B cell (primary cell): ENCODE results near the gene UTRN. TPM values are rescaled to one million over a fixed set of nuclear protein-coding genes. Genes with fewer than 3 reads are reported as not detected.
A peak's percentile ranks its signal among the peaks of the same experiment; 100 is the strongest.

Experiments used
- ATAC-seq: fragments of 200-7000 bp; cut with Tn5 transposase; one replicate; pipeline ENCODE4 v1.10.0; 2021; ENCODE audit warnings: low read depth, mild to moderate bottlenecking, moderate number of reproducible peaks, moderate library complexity
- CTCF ChIA-PET: fragments of 350-600 bp; sonication (Branson Sonifier 250); formaldehyde crosslinking; loops from one replicate; lab custom pipeline; 2021; ENCODE audit warnings: antibody characterized with exemption, inconsistent platforms; lab: Charles Lee
- POLR2A ChIA-PET: fragments of 350-600 bp; sonication (Branson Sonifier 250); formaldehyde crosslinking; loops from one replicate; lab custom pipeline; 2021; ENCODE audit warnings: antibody characterized with exemption; lab: Charles Lee
- DNase-seq: peaks from one replicate; pipeline ENCODE4 v3.0.0; 2013
- H2AFZ ChIP-seq: 2 replicates; pipeline ENCODE4 v1.6.1; 2012; ENCODE audit warnings: mild to moderate bottlenecking, low read depth, low read length; ENCODE audit not compliant: insufficient read depth, poor library complexity, severe bottlenecking
- H3K27ac ChIP-seq, 2 donors: 1 replicate in 1 of 2; 2 replicates in 1 of 2; pipeline ENCODE4 v1.5.1; 2012 to 2013; ENCODE audit warnings: low read length in 2 of 2, mild to moderate bottlenecking in 2 of 2, moderate library complexity in 1 of 2
- H3K27me3 ChIP-seq, 4 experiments: fragments of 200-600 bp in 1 of 4; sonication (generic) in 1 of 4; replicated peaks in 1 of 4; 1 replicate in 2 of 4; 2 replicates in 2 of 4; pipeline versions ENCODE4 v1.6.1 to v1.7.0; 2013 to 2016; ENCODE audit warnings: low read length in 3 of 4, mild to moderate bottlenecking in 2 of 4, mixed read lengths in 1 of 4, moderate library complexity in 1 of 4; ENCODE audit not compliant: insufficient read depth in 4 of 4, control insufficient read depth in 3 of 4; ENCODE audit errors: control extremely low read depth in 1 of 4
- H3K36me3 ChIP-seq, 2 experiments: replicated peaks in 1 of 2; 1 replicate in 1 of 2; 2 replicates in 1 of 2; pipeline versions ENCODE4 v1.6.1 to v1.7.1; 2013; ENCODE audit warnings: low read length in 1 of 2; ENCODE audit not compliant: insufficient read depth in 2 of 2, control insufficient read depth in 1 of 2; ENCODE audit errors: control extremely low read depth in 1 of 2, extremely low read depth in 1 of 2
- H3K4me1 ChIP-seq, 2 donors: fragments of 200-600 bp in 1 of 2; sonication (generic) in 1 of 2; 1 replicate in 1 of 2; 2 replicates in 1 of 2; pipeline versions ENCODE4 v1.5.1 to v1.6.1; 2013 to 2017; ENCODE audit warnings: low read length in 2 of 2; ENCODE audit not compliant: control insufficient read depth in 2 of 2, insufficient read depth in 2 of 2
- H3K4me2 ChIP-seq: replicated peaks from 2 replicates; pipeline ENCODE3; 2012; ENCODE audit warnings: mild to moderate bottlenecking, low read depth, low read length; ENCODE audit not compliant: poor library complexity, severe bottlenecking
- H3K4me3 ChIP-seq, 5 experiments: fragments of 200-600 bp in 1 of 5; sonication (generic) in 1 of 5; 1 replicate in 3 of 5; 2 replicates in 2 of 5; pipeline versions ENCODE4 v1.5.1 to v1.7.0; 2011 to 2016; ENCODE audit warnings: low read length in 4 of 5, mild to moderate bottlenecking in 4 of 5, low read depth in 2 of 5, control low read depth in 1 of 5, moderate library complexity in 1 of 5; ENCODE audit not compliant: insufficient read depth in 1 of 5; ENCODE audit errors: control extremely low read depth in 1 of 5, extremely low read depth in 1 of 5
- H3K79me2 ChIP-seq: fragments of 200-600 bp; sonication (generic); one replicate; pipeline ENCODE4 v1.6.0; 2016; ENCODE audit warnings: low read length; ENCODE audit not compliant: control insufficient read depth, insufficient read depth
- H3K9ac ChIP-seq: fragments of 200-600 bp; sonication (generic); 2 replicates; pipeline ENCODE4 v1.6.1; 2017; ENCODE audit warnings: mild to moderate bottlenecking, low read length, moderate library complexity
- H3K9me3 ChIP-seq, 3 donors: one replicate each; pipeline versions ENCODE4 v1.6.1 to v1.7.1; 2013; ENCODE audit warnings: low read length in 2 of 3; ENCODE audit not compliant: control insufficient read depth in 2 of 3, insufficient read depth in 1 of 3; ENCODE audit errors: control extremely low read depth in 1 of 3
- H4K20me1 ChIP-seq: 2 replicates; pipeline ENCODE4 v1.6.0; 2012; ENCODE audit warnings: mild to moderate bottlenecking, low read length; ENCODE audit not compliant: insufficient read depth, control insufficient read depth, poor library complexity, severe bottlenecking
- H3K27ac Mint-ChIP-seq: one replicate; pipeline ENCODE4 v1.8.0; 2021; ENCODE audit warnings: mixed read lengths
- H3K27me3 Mint-ChIP-seq: one replicate; pipeline ENCODE4 v1.8.0; 2021; ENCODE audit warnings: mixed read lengths
- H3K4me1 Mint-ChIP-seq: one replicate; pipeline ENCODE4 v1.8.0; 2021; ENCODE audit warnings: mixed read lengths
- H3K4me3 Mint-ChIP-seq: one replicate; pipeline ENCODE4 v1.8.0; 2021; ENCODE audit warnings: mixed read lengths
- H3K9me3 Mint-ChIP-seq: one replicate; pipeline ENCODE4 v1.8.0; 2022; ENCODE audit warnings: mixed read lengths; ENCODE audit not compliant: insufficient read depth
- CTCF ChIP-seq: fragments of 200-600 bp; IDR thresholded peaks from one replicate; pipeline ENCODE4 v1.8.0; 2022; ENCODE audit warnings: antibody characterized with exemption, mild to moderate bottlenecking
- EZH2 ChIP-seq: IDR thresholded peaks from 2 replicates; pipeline ENCODE4 v1.6.1; 2012; ENCODE audit warnings: borderline replicate concordance, low read depth, mild to moderate bottlenecking, moderate library complexity, low read length; ENCODE audit not compliant: insufficient read depth, poor library complexity, severe bottlenecking
- WGBS: methylation state at CpG from one replicate; pipeline ENCODE4 v1.1.5; 2013; ENCODE audit warnings: missing lambda C conversion rate; ENCODE audit not compliant: insufficient coverage; 5-methylcytosine and 5-hydroxymethylcytosine counted together
- intact Hi-C: fragments of 100-400 bp; cut with micrococcal nuclease; formaldehyde crosslinking; loops from one replicate; pipeline ENCODE4 v1.10.0; 2022
- polyA plus RNA-seq: library from polyadenylated mRNA; depleted of rRNA; stranded (reverse); fragments of >200 nt; gene quantifications from 2 replicates; pipeline ENCODE4 v1.2.3, GENCODE V29; 2012
- total RNA-seq, 2 donors: library from RNA; stranded (reverse); fragments of 120-200 nt in 1 of 2; gene quantifications; 1 replicate in 1 of 2; 2 replicates in 1 of 2; pipeline versions ENCODE4 v1.2.3 to v1.2.4, GENCODE V29; 2013 to 2022

Gene UTRN
- total and polyA plus RNA-seq, 2 donors (not counting 1 experiment from before 2014, with no cell fraction given), result 40.0 to 224 TPM

DNA sequence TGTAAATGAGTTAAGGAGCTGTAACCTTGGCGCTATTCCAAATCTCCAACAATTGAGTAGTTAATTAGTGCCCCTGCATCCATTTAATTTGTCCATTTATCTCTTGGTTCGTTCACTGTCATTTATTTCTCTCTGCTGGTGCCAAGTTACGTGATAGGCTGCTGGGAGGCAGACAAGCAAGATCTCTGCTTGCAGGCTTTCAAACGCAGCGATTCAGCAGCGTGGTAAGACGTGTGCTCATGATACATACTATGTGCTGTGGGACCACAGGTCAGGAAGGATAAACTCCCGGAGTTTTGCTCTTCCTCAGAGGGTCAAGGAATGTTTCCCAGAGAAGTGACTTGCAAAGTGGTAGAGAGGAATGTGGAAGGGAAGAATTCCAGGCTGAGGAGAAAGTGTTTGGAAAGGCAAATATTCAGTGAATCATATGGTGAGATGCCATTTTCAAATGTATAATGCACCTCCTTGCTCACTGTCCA, 46.4 kb downstream of the UTRN start:
- no peaks in the 10 kb centered on the region for H3K27me3 Mint-ChIP-seq
- no peak for TF ChIP-seq CTCF
- no peak for TF ChIP-seq EZH2
- H3K9ac ChIP-seq, result no peak overlapping the region
- intact Hi-C loops, result no loop called here
- no peak overlapping the region for H3K4me3 ChIP-seq
- no peak for DNase-seq
- ATAC-seq, result no peak
- no peaks in the 10 kb centered on the region for H3K9me3 Mint-ChIP-seq
- H3K4me1 Mint-ChIP-seq, result peaks cover 52% of the 10 kb centered on the region
- 91% methylated on average over 7 of the region's 8 CpGs for WGBS
- H4K20me1 ChIP-seq, result no peaks in the 10 kb centered on the region
- H3K4me3 Mint-ChIP-seq, result no peak overlapping the region
- POLR2A ChIA-PET, result no interaction called here
- CTCF ChIA-PET, result no interaction called here
- H3K4me1 ChIP-seq, result peaks cover 31 to 36% of the 10 kb centered on the region in 2 donors
- no peak overlapping the region for H3K4me2 ChIP-seq
- H2AFZ ChIP-seq, result no peak overlapping the region
- H3K79me2 ChIP-seq, result no peaks in the 10 kb centered on the region
- no peaks in the 10 kb centered on the region for H3K9me3 ChIP-seq
- no peaks in the 10 kb centered on the region for H3K27me3 ChIP-seq
- no peaks in the 10 kb centered on the region for H3K36me3 ChIP-seq
- no peak overlapping the region for H3K27ac Mint-ChIP-seq
- H3K27ac ChIP-seq, result no peak overlapping the region

DNA sequence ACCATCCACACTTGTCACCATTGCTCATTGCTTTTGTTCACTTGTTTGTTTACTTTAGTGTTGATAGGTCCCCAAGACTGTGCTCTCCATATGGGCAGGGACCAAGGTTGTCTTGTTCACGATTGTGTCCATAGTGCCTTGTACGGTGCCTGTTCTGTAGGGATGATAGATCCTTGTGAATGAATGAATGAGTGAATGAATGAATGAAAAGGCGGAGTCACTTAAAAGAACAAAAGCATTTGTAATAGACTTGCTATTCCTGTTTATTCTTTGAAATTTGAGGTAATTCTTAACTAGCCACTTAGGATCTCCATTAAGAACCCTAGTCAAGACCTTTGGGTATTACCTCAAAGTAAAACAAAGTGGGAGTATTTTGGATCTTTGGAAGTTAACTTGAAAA, 47.0 kb downstream of the UTRN start:
- POLR2A ChIA-PET, result no interaction called here
- Histone ChIP-seq H3K9me3 (no peaks in the 10 kb centered on the region), H4K20me1 (no peaks in the 10 kb centered on the region), H3K4me3 (no peak overlapping the region), H3K27ac (no peak overlapping the region), H3K4me2 (no peak overlapping the region), H2AFZ (no peak overlapping the region), H3K4me1 (peaks cover 37 to 43% of the 10 kb centered on the region in 2 donors), H3K36me3 (no peaks in the 10 kb centered on the region), H3K9ac (no peak overlapping the region), H3K27me3 (no peaks in the 10 kb centered on the region), H3K79me2 (peaks cover 6% of the 10 kb centered on the region)
- WGBS, result no CpG with 5 or more reads among the region's 3 CpGs
- H3K27ac Mint-ChIP-seq, result peak overlapping the region; percentile 0
- ATAC-seq, result no peak
- TF ChIP-seq EZH2 (no peak), CTCF (no peak)
- DNase-seq, result no peak
- intact Hi-C loops, result no loop called here
- H3K4me3 Mint-ChIP-seq, result no peak overlapping the region
- peaks cover 58% of the 10 kb centered on the region for H3K4me1 Mint-ChIP-seq
- CTCF ChIA-PET, result no interaction called here
- H3K9me3 Mint-ChIP-seq, result no peaks in the 10 kb centered on the region
- no peaks in the 10 kb centered on the region for H3K27me3 Mint-ChIP-seq
